HG03064 (cell line): ENCODE measurements around the gene PDCL2.
"Not testable (repeated sequence)": the region's sequence is repeated elsewhere in the genome, so short reads cannot be mapped to it uniquely, and the experiment has no call there.

ENCODE experiments used
- ATAC-seq: cut with Tn5 transposase; IDR thresholded peaks from one replicate; pipeline ENCODE4 v1.9.1; 2021; ENCODE audit warnings: low read depth; ENCODE audit not compliant: unreplicated experiment

Gene PDCL2

DNA sequence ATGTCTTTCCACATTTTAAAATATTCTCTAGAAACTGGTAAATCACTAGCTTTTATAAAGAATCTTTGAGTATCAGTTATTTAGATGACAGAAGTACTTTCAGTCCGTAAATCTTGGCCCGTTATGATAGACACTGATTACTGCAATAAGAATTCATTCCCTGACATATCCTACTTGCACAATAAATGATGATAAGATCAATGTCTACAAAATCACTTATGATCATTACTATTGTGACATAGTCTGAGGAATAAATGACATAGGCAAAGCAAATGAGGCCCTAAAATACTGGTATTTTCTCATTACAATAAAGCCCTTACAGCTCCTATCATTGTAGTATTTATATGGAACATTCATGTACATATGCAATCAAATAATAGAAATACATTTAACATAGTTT, 6.6 kb upstream of the PDCL2 start:
- ATAC-seq, result no peak

DNA sequence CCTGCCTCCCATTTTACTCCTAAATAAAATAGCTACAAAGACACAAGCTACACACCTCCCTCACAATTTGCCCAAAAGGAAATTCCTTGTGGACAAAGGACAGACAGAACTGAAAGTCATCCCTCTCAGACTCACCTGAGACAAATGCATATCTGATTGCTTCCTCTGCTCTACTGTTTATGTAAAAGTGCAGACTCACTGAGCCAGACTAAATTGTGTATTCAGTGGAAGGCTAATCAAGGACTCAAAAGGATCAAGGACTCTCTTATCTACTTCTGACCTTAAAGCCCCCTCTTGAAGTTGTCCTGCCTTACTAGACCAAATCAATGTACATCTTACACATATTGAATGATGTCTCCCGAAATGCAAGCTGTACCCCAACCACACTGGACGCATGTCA, 3.9 kb downstream of the PDCL2 start:
- ATAC-seq, result no peak

DNA sequence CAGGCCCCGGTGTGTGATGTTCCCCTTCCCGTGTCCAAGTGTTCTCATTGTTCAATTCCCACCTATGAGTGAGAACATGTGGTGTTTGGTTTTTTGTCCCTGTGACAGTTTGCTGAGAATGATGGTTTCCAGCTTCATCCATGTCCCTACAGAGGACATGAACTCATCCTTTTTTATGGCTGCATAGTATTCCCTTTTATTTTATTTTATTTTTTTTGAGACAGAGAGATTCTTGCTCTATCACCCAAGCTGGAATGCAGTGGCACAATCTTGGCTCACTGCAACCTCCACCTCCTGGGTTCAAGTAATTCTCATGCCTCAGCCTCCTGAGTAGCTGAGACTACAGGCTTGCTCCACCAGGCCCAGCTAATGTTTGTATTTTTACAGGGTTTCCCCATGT, 9.3 kb downstream of the PDCL2 start:
- ATAC-seq, result not testable (repeated sequence)

DNA sequence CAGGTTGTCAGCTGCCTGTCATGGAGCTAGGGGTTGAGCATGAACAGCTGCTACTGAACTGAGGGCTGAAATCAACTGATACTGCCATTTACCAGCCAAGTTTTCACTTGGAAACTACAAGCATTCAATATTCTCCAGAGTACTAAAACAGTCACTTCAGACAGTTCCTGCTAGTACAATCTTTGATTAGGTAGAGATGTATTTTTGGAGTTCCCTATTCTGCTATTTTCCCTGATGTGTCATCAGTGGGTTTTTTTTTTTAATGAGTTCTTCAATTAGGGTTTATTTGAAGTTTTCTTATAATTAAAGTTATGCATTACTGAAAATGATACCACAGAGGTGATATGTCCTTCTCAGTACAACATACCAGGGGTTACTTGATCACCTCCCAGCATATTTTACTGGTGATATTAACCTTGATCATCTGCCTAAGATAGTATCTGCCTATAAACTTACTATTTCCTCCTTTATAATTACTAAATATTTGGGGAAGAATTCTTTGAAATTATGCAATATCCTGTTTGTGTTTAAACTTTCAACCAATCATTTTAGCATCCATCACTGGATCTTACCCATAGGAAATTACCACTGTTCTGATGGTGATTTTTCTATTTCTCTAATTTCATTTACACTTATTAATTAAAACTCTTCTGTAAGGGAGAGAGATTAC, 13.6 kb downstream of the PDCL2 start:
- no peak for ATAC-seq

DNA sequence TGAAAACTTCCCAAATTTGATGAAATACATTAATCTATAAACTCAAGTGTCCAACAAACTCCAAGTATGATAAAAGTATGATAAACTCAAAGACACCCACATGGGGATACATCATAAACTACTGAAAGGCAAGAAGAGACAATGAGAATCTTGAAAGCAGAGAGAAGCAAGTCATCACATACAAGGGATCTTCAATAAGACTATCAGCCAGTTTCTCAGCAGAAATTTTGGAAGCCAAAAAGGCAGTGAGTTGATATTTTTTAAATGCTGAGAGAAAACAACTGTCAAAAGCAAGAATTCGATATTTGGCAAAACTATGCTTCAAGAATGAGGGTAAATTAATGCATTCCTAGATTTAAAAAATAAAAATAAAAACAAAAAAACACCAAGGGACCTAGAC, 16.5 kb downstream of the PDCL2 start:
- ATAC-seq, result no peak

DNA sequence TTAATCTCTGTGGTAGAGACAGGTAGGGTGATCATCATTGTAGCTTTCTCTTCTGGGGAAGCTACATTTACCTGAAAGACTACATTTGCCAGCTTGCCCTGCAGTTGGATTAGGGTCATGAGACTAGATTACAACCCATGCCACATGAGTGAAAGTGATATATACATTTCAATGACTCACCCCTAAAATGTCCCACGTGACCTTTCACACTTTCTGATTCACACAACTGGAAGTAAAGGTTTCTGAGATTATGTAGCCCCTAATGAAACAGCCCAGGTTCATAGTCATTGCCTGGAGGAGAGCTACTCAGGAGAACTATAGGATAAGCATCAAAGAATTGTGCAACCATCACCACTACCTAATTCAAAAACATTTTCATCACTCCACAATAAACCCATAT, 17.8 kb downstream of the PDCL2 start:
- no peak for ATAC-seq

DNA sequence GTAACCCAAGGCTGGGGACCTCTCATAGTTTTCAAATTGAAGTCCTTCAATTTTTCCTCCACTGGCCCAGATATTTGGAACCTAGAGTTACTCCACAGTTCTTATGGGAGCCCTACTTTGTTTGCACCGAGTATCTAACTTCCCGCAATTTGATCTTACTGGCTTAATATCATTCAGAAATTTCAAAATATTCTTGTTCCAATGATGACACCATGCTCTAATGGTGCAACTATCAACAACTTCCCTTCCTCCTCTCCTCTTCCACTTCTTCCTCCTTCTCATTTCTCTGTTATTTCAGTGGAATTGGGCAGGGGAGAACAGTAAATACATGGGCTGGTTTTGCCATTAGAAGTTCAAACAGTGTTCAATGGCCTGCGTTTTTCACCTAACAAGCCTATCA, 20.2 kb downstream of the PDCL2 start:
- ATAC-seq, result no peak

DNA sequence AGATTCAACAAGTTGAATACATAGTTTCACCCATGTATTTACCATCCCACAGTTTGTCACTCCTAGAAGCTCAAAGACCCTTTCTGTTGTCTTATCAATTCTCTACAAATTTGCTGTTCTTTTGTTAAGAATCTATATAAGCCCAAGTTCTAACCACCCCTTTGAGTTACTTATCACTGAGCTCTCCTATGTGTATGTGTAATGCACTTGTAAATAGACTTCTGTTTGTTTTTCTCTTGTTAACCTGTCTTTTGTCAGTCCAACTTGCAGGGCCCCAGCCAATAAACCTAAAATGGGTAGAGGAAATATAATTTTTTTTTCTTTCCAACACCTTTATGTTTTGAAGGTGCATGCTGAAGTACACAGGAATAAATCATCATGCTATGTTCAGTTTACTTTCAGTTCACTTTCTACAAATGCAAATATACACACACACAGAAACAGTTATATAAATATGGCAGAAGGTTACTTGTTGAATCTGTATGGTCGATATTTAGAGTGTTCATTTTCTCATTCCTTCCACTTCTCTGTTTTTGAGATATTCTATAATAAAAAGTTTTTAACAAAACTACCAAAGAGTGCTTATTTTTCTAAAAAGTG, 23.0 kb downstream of the PDCL2 start:
- ATAC-seq, result no peak

DNA sequence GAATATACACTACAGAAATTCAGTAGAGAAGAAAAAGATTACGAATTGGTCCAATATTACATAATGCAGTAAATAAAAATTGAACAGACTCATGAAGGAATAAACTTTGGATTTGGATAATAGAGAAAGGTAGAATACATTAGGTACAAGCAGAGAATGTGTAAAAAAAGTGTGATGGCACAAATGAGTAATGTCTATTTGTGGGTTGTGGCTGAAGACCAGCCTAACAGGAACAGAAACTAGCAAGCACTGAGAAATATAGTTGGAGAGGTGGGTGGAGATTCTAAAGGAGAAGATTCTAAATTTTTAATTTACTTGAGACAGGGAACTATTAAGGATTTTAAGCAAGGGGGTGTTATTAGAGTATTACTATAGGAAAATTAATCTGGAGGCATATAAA, 30.2 kb downstream of the PDCL2 start:
- peak; percentile 97 for ATAC-seq

DNA sequence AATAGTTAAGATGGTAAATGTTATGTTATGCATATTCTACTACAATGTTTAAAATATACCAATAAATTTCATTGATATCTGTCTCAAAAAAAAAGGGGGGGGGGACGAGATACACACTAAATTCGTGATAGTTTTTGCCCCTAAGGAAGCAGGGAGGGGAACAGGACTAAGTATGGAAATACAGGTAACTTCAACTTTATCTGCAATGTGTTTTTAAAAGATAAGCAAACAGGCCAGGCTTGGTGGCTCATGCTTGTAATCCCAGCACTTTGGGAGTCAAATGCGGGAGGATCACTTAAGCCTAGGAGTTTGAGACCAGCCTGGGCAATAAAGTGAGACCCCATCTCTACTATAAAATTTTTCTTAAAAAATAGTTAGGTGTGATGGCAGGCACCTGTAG, 31.9 kb downstream of the PDCL2 start:
- no peak for ATAC-seq

DNA sequence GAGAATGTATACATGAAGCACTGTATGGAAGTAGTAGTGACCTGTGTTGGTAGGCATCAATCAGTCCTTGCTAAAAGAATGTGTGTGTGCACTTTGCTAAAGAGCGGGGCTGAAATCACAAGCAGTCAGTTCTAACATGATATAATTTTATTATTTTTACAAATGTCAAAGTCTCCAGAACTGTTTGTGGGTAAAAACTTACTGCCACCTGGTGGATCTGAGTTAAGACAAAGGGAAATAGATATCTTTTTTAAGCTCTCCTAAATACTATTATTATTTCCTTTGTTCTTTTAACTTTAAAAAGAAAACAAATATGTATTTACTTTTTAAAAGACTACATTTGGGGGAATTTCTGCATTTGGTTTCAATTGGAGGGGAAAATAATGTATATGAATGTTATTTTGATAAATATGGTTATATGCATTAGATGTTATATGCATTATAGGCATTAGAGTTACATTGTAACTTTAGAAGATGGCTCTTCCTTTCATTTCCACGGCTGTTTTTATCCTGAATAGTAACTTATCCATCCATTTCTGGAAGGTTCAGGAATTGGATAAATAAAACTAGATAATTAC, 37.5 kb downstream of the PDCL2 start:
- ATAC-seq, result no peak

DNA sequence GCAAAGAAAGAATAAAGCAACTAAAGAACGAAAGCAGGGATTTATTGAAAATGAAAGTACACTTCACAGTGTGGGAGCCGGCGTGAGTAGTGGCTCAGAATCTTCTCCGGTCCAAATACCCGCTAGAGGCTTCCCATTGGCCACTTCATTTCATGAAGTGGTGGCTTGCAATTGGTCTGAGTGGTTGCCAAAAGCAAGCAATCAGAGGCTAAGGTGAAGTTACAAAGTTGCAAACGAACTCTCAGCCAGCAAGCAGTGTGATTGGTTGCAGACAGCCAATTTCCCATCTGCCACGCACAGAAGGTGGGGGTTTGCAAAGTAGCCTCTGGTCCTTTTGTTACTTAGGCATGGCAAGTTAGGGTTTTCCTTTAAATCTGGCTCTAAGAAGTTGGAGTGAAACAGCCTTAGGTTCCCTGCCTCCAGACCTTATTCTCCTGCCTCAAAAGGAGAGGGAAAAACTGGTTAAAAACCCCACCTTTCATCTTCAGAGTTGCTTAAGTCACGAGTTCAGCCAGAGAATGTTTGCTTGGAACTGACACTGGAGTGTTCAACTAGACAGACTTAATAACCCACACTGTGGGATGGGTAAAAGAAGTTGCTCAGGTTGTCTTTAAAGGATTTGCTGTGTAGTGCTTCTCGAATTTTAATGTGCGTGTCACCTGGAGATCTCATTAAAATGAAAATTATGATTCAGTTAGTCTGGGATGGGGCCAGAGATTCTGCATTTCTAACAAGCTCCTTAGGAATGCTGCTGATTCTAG, 38.4 kb downstream of the PDCL2 start:
- no peak for ATAC-seq

DNA sequence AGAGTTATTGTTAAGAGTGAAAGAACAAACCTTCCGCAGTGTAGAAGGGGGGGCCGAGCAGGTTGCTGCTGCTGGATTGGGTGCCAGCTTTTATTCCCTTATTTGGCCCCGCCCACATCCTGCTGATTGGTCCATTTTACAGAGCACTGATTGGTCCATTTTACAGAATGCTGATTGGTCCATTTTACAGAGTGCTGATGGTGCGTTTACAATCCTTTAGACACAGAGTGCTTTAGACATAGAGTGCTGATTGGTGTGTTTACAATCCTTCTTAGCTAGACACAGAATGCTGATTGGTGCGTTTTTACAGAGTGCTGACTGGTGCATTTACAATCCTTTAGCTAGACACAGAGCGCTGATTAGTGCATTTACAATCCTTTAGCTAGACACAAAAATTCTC, 40.1 kb downstream of the PDCL2 start:
- not testable (repeated sequence) for ATAC-seq

DNA sequence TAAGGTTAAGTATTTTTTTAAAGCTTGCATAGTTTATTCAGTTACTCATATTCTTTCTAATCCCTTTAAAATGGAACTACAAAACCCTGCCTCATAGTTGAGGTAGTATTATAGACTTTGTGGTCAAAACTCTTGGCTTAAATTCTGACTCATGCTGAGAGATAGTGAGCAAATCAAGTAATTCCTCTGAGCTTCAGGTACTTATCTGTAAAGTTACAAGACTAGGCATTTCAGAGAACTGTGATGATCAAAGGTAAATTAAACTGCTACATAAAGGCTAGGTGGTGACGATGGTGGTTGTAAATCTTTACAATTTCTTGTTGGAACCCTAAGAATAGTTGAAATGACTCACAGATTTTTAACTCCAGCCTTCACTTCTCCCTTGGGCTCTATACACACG, 42.2 kb downstream of the PDCL2 start:
- ATAC-seq, result no peak

DNA sequence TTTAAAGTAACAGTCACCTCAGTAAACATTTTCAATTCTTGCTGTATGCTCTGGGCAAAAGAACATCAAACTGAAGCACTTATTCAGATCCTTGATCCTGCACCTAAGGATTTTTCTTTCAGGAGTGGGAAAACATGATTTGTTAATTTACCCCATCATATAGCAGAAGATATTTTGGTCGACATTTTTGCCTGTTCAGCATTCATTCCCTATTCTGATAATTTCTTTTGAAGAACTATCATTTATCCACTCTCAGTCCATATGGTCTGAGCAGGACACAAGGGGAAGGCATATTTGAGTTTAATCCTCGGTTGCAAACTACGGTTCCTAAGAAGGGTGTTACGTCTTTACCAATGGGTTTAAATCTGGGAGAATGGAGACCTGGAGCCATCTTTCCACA, 44.1 kb downstream of the PDCL2 start:
- no peak for ATAC-seq

DNA sequence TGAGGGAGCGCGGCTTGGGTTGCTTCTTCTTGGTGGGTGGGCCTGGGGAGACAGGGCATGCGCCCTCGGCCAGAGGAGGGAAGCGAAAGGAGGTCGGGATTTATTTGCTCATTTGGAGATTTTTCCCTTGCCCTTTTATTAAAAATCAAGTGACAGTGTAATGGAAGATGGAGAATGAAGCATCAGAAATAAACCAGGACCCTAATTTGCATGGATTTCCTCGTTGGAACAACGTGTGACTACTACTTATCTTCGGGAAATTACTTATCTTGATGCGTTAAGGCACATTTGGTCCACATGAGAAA, 44.6 kb downstream of the PDCL2 start:
- ATAC-seq, result no peak

DNA sequence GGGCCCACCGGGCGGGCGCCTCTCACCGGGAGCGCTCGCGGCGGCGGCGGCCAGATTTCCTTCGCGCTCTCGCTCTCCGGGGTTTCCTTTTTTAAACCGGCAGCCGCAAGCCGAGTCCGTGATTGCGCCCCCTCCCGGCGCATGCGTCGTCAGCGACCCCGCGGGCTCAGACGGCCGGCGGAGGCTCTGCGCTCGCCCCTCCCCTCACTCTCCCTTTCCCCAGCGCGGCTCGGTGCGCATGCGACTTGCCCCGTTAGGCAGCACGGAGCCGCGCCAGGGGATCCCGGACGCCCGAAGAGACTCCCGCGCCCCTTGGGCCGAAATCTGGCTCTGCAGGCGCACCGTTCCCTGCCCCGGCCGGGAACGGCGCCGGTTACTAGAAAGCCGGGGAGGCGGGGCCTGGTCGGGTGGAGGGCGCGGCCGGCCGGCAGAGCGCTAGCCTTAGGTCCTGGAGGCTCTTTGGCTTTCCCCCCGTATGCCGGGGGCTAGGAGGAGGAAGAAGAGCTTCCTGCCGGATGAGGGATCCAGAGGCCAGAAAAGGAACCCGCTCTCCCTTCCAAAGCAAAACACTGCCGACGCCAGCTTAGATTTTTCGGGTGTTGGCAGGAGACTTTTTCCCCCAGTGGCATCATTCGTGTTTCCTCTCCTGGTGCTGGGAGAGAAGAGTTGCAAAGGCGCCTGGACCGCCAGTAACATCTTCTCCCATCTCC, 45.1 kb downstream of the PDCL2 start, which contains the start of gene CLOCK:
Gene CLOCK (minus strand): TSS at position 154 of the 710 bp plus-strand sequence. CDS start 64,124 bp downstream, outside the sequence.
- ATAC-seq, result peak; percentile 68

DNA sequence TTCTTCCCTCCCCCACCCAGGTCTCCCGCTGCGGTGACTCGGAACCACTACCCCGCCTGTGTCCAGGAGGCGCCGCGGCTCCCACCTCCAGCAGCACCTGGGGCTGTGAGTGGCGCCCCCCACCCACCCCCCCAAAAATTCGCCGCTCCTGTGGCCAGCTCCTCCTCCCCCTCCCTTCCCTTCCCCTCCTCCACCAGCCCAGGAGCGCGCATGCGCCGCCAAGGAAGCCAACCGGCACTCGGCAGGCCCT, 45.6 kb downstream of the PDCL2 start:
- peak; percentile 48 for ATAC-seq

DNA sequence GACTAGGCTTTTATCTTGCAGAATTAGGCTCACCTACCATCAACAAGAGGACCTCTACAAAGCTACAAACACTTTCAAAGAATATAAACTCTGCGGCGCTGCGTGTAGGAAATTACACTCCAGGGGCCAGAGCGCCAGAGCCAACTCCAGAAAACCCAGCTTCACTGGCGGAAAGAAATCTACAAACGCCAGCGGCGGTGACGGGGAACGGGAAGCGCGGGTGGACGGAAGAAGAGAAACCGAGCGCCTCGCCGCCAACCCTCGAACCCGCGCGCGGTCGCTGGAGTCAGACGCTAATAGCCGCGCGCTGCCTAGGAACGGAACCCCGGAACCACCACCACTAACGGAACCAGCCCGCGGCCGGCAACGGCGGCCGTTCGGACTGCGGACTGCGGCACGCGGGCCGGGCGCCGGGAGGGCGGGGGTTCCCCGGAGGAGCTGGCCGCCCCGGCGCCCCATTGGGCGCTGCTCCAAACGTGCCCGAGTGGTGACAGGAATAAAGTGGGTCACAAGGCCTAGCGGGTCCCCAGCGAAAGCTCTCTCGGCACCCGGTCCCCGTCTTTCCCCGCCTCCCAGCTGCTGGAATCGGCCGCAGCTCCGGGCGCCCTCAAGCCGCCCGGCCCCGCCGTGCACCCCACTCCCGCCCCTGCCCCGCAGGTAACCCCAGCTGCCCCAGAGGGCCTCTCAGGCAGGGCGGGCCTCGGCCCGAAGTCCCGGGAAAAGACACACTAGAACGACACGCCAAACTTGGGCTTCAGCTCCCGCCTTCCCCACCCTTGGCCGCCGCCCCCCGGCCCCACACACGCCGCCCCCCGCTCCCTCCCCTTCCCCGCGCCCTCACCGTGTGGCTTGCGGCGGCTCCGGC, 46.2 kb downstream of the PDCL2 start:
- peak; percentile 38 for ATAC-seq

DNA sequence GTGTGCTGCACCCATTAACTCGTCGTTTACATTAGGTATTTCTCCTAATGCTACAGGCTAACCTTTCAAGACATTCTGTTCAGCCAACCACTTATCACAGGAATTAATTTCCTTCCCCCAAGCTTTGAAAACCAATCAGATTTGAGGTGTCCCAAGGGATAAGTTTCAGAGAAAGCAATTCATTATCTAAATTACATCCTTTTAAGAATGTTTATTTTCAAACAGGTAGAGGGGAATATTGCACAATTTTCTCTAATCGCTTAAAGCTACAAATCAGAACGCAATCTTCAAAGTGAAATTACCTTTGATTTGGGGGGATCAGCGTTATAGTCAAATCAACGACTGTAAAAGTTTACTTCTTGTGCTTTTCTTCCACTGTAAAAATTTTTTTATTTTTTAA, 46.9 kb downstream of the PDCL2 start:
- ATAC-seq, result no peak
